ENCODE data around the gene TMEM259.

DNA sequence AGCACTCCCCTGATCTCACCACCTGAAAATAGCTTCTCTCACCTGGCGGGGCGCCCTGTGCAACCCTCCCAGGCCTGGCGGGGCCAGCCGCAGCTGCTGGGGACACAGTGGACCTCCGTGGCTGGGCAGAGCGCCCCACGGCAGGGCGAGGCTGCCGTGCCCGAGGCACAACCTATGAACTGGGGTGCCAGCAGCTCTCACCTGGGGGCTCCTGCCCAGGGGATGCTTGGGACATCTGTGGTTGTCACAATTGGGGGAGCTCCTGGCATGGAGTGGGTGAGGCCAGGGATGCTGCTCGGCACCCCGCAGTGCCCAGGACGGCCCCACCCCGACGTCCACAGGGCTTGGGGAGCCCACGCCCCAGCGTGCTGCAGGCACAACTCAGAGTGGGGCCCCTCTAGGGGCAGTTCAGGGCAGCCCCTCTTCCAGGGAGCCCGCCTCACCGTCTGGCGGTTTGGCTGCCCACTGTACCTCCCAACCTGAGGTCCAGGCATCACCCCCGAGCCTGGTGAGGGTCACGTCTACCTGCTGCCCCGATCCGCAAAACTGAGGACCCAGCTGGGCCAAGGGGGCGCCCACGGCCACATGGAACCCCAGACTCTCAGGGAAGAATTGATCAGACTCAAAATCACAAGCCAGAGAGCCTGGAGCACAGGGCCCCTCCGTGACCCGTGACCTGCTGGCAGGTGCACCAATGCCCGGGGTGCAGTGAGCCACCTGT, 5.7 kb downstream of the TMEM259 start:
- TF ChIP-seq, protein P1, sequence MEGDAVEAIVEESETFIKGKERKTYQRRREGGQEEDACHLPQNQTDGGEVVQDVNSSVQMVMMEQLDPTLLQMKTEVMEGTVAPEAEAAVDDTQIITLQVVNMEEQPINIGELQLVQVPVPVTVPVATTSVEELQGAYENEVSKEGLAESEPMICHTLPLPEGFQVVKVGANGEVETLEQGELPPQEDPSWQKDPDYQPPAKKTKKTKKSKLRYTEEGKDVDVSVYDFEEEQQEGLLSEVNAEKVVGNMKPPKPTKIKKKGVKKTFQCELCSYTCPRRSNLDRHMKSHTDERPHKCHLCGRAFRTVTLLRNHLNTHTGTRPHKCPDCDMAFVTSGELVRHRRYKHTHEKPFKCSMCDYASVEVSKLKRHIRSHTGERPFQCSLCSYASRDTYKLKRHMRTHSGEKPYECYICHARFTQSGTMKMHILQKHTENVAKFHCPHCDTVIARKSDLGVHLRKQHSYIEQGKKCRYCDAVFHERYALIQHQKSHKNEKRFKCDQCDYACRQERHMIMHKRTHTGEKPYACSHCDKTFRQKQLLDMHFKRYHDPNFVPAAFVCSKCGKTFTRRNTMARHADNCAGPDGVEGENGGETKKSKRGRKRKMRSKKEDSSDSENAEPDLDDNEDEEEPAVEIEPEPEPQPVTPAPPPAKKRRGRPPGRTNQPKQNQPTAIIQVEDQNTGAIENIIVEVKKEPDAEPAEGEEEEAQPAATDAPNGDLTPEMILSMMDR (IDR thresholded peaks at IDR 0.05 in 2 of 3, conservative IDR thresholded peaks at IDR 0.05 in 1 of 3; ENCODE audit: borderline replicate concordance in 1 of 3, insufficient read depth in 1 of 3, low read depth in 2 of 3, low read length in 2 of 3): no peak
- TF ChIP-seq ELF1 (IDR thresholded peaks at IDR 0.05; ENCODE audit: borderline replicate concordance, low read depth) (no peak), EZH2 (IDR thresholded peaks at IDR 0.05) (no peak)
- TF ChIP-seq, protein P2, sequence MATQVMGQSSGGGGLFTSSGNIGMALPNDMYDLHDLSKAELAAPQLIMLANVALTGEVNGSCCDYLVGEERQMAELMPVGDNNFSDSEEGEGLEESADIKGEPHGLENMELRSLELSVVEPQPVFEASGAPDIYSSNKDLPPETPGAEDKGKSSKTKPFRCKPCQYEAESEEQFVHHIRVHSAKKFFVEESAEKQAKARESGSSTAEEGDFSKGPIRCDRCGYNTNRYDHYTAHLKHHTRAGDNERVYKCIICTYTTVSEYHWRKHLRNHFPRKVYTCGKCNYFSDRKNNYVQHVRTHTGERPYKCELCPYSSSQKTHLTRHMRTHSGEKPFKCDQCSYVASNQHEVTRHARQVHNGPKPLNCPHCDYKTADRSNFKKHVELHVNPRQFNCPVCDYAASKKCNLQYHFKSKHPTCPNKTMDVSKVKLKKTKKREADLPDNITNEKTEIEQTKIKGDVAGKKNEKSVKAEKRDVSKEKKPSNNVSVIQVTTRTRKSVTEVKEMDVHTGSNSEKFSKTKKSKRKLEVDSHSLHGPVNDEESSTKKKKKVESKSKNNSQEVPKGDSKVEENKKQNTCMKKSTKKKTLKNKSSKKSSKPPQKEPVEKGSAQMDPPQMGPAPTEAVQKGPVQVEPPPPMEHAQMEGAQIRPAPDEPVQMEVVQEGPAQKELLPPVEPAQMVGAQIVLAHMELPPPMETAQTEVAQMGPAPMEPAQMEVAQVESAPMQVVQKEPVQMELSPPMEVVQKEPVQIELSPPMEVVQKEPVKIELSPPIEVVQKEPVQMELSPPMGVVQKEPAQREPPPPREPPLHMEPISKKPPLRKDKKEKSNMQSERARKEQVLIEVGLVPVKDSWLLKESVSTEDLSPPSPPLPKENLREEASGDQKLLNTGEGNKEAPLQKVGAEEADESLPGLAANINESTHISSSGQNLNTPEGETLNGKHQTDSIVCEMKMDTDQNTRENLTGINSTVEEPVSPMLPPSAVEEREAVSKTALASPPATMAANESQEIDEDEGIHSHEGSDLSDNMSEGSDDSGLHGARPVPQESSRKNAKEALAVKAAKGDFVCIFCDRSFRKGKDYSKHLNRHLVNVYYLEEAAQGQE (IDR thresholded peaks at IDR 0.05; ENCODE audit: low read depth): no peak

Measured in HCT116 (cell line).